ENCODE results near the gene FYCO1. TPM values are rescaled to one million over a fixed set of nuclear protein-coding genes. Genes with fewer than 3 reads are reported as not detected.
A peak's percentile ranks its signal among the peaks of the same experiment; 100 is the strongest.
"Not testable (repeated sequence)": the region's sequence is repeated elsewhere in the genome, so short reads cannot be mapped to it uniquely, and the experiment has no call there.

The FYCO1 gene
- total and polyA plus RNA-seq, 10 donors, result 5.2 to 40.1 (median 30.5) TPM

DNA sequence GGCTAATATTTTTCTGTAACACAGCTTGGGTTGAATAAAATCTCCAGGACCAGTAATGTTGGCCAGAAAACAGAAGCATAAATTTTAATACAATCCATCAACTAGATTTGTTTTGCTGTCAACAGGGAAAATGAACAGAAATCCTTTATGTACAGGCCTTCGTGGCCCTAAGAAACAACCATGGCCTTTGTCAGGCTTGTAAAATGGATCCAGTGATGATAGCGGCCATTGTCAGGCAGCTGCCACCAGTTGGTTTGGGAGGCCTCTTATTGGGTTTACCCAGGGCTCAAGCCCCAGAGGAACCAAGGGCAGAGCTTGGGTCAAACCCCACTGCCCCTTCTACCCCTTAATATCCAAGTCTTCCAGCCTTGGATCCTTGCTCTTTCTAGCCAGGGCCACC is 5.6 kb upstream of the FYCO1 start:
- intact Hi-C loops (cut with DNase I; ENCODE audit: low total_unique reads), result no loop called here
- no peaks in the 10 kb centered on the region for H3K36me3 ChIP-seq
- H3K4me3 ChIP-seq, result no peak overlapping the region
- no peaks in the 10 kb centered on the region for H3K27me3 ChIP-seq (replicated peaks in 1 of 7)
- H3K27ac ChIP-seq, result no peak overlapping the region
- H3K9me3 ChIP-seq, result no peaks in the 10 kb centered on the region
- WGBS, 5 donors, result 84 to 95% (median 94%) methylated on average over 2 of the region's 2 CpGs
- no peak for DNase-seq
- peaks cover 2 to 6% (median 4%) of the 10 kb centered on the region in 6 donors for H3K4me1 ChIP-seq
- TF ChIP-seq POLR2A (IDR thresholded peaks at IDR 0.05), result no peak

- intact Hi-C loops (cut with DNase I; ENCODE audit: low total_unique reads), result no loop called here
- no peaks in the 10 kb centered on the region for H3K27me3 ChIP-seq (replicated peaks in 1 of 7)
- H3K36me3 ChIP-seq, result no peaks in the 10 kb centered on the region
- TF ChIP-seq POLR2AphosphoS5 (IDR thresholded peaks at IDR 0.05) (no peak), CTCF (IDR thresholded peaks at IDR 0.05 in 8 of 11, conservative IDR thresholded peaks at IDR 0.05 in 3 of 11) (no peak), POLR2A (IDR thresholded peaks at IDR 0.05) (no peak)
- no peaks in the 10 kb centered on the region for H3K9me3 ChIP-seq
- peaks cover 21 to 32% (median 28%) of the 10 kb centered on the region in 6 donors for H3K4me1 ChIP-seq
- 81 to 92% (median 90%) methylated on average over 2 of the region's 2 CpGs for WGBS, 5 donors
- H3K27ac ChIP-seq, result no peak overlapping the region
- H3K4me3 ChIP-seq, result no peak overlapping the region
- DNase-seq, result no peak
Observed at GRCh38 chr3:45997942-45998341, 2.3 kb upstream of the FYCO1 start.

GRCh38 chr3:45997499-45997898 is 1.9 kb upstream of the FYCO1 start:
- H3K27me3 ChIP-seq (replicated peaks in 1 of 7); H3K4me3 ChIP-seq; H3K9me3 ChIP-seq; intact Hi-C loops (cut with DNase I; ENCODE audit: low total_unique reads); DNase-seq; H3K36me3 ChIP-seq; H3K27ac ChIP-seq: not testable (repeated sequence)
- 91 to 98% (median 95%) methylated on average over 19 of the region's 19 CpGs for WGBS, 5 donors
- peaks cover 24 to 37% (median 33%) of the 10 kb centered on the region in 6 donors for H3K4me1 ChIP-seq

GRCh38 chr3:45994419-45995235 is 997 bp downstream of the FYCO1 start:
- Histone ChIP-seq H3K27me3 (replicated peaks in 1 of 7) (no peaks in the 10 kb centered on the region), H3K9me3 (no peaks in the 10 kb centered on the region), H3K4me3 (peak overlapping the region; percentile 67 to 89 (median 81)), H3K4me1 (peaks cover 33 to 65% (median 51%) of the 10 kb centered on the region in 6 donors), H3K36me3 (peaks cover 0 to 5% (median 0%) of the 10 kb centered on the region in 6 donors), H3K27ac (peak overlapping the region; percentile 88 to 98 (median 95))
- intact Hi-C loops (cut with DNase I; ENCODE audit: low total_unique reads), result no loop called here
- DNase-seq, result peak; percentile 76
- WGBS, 5 donors, result 5 to 8% (median 8%) methylated on average over 16 of the region's 16 CpGs
- TF ChIP-seq POLR2AphosphoS5 (IDR thresholded peaks at IDR 0.05) (peak in 1 of 3 donors; percentile 67), POLR2A (IDR thresholded peaks at IDR 0.05) (no peak)

GRCh38 chr3:45993421-45994027 is 2.1 kb downstream of the FYCO1 start:
- DNase-seq, result no peak
- intact Hi-C loops (cut with DNase I; ENCODE audit: low total_unique reads), result no loop called here
- TF ChIP-seq POLR2A (IDR thresholded peaks at IDR 0.05), result no peak
- TF ChIP-seq CTCF (IDR thresholded peaks at IDR 0.05 in 8 of 11, conservative IDR thresholded peaks at IDR 0.05 in 3 of 11), result no peak
- TF ChIP-seq POLR2AphosphoS5 (IDR thresholded peaks at IDR 0.05), result no peak
- Histone ChIP-seq H3K27me3 (replicated peaks in 1 of 7) (no peaks in the 10 kb centered on the region), H3K27ac (peak overlapping the region in 7 of 8 donors; percentile 15 to 98 (median 95)), H3K4me1 (peaks cover 35 to 76% (median 59%) of the 10 kb centered on the region in 6 donors), H3K4me3 (peak overlapping the region in 2 of 8 donors; percentile 81 to 88), H3K9me3 (no peaks in the 10 kb centered on the region), H3K36me3 (peaks cover 0 to 5% (median 0%) of the 10 kb centered on the region in 6 donors)
- 61 to 74% (median 70%) methylated on average over 3 of the region's 3 CpGs for WGBS, 5 donors
